Activated naive CD4-positive, alpha-beta T cell treated with anti-CD3 and anti-CD28 coated beads for 36 hours (primary cell): ENCODE results near the gene DEFB123. TPM values are rescaled to one million over a fixed set of nuclear protein-coding genes. Genes with fewer than 3 reads are reported as not detected.
A peak's percentile ranks its signal among the peaks of the same experiment; 100 is the strongest.
"Not testable (repeated sequence)": the region's sequence is repeated elsewhere in the genome, so short reads cannot be mapped to it uniquely, and the experiment has no call there.

Source experiments
- CTCF ChIA-PET: fragments of 350-600 bp; sonication (Branson Sonifier 250); formaldehyde crosslinking; loops from one replicate; lab custom pipeline; 2021; ENCODE audit warnings: antibody characterized with exemption; lab: Charles Lee
- DNase-seq: peaks from one replicate; pipeline ENCODE4 v3.0.0-alpha.2; 2020
- H3K27ac Mint-ChIP-seq: one replicate; pipeline ENCODE4 v1.8.0; 2021; ENCODE audit warnings: mild to moderate bottlenecking, mixed read lengths
- H3K27me3 Mint-ChIP-seq: one replicate; pipeline ENCODE4 v1.8.0; 2021; ENCODE audit warnings: low read depth, mixed read lengths
- H3K36me3 Mint-ChIP-seq: one replicate; pipeline ENCODE4 v1.8.0; 2021; ENCODE audit warnings: low read depth, mixed read lengths
- H3K4me1 Mint-ChIP-seq: one replicate; pipeline ENCODE4 v1.8.0; 2021; ENCODE audit warnings: low read depth, mixed read lengths
- H3K4me3 Mint-ChIP-seq: one replicate; pipeline ENCODE4 v1.8.0; 2021; ENCODE audit warnings: mild to moderate bottlenecking, moderate library complexity, mixed read lengths
- H3K9me3 Mint-ChIP-seq: one replicate; pipeline ENCODE4 v1.8.0; 2021; ENCODE audit warnings: mixed read lengths
- intact Hi-C: fragments of 100-400 bp; cut with micrococcal nuclease; formaldehyde crosslinking; loops from one replicate; pipeline ENCODE4 v1.15.1; 2023
- total RNA-seq, 2 experiments: library from RNA; stranded (reverse); gene quantifications; one replicate each; pipeline ENCODE4 v1.2.3, GENCODE V29; 2021

The DEFB123 gene
- total RNA-seq, 2 experiments from 2014 or later: not detected

- Mint-ChIP-seq H3K4me3 (no peak overlapping the region), H3K27ac (no peak overlapping the region), H3K36me3 (no peaks in the 10 kb centered on the region), H3K27me3 (peaks cover 7% of the 10 kb centered on the region), H3K4me1 (no peaks in the 10 kb centered on the region), H3K9me3 (peaks cover 2% of the 10 kb centered on the region)
- intact Hi-C loops: no loop called here
- no peak for DNase-seq
- CTCF ChIA-PET: interaction anchor here (1.0 kb wide), 1 partner anchor 11 kb away, joined by 3 read pairs; no protein-coding TSS in a partner anchor
Observed at GRCh38 chr20:31430568-31431115, 9.8 kb upstream of the DEFB123 start.

- intact Hi-C loops: no loop called here
- CTCF ChIA-PET: no interaction called here
- Mint-ChIP-seq H3K36me3 (no peaks in the 10 kb centered on the region), H3K27me3 (no peaks in the 10 kb centered on the region), H3K4me3 (no peak overlapping the region), H3K9me3 (no peaks in the 10 kb centered on the region), H3K4me1 (no peaks in the 10 kb centered on the region), H3K27ac (no peak overlapping the region)
- DNase-seq: no peak
Observed at GRCh38 chr20:31446084-31446819, 5.8 kb downstream of the DEFB123 start.

GRCh38 chr20:31449511-31450414 is 9.3 kb downstream of the DEFB123 start:
- Mint-ChIP-seq H3K36me3 (no peaks in the 10 kb centered on the region), H3K27ac (no peak overlapping the region), H3K9me3 (no peaks in the 10 kb centered on the region), H3K27me3 (peaks cover 4% of the 10 kb centered on the region), H3K4me1 (no peaks in the 10 kb centered on the region), H3K4me3 (no peak overlapping the region)
- intact Hi-C loops: no loop called here
- CTCF ChIA-PET: interaction anchor here (0.6 to 4.2 kb wide), 4 partner anchors 9 to 249 kb away, joined by 3 to 23 read pairs (median 3); partner anchors contain the start of gene DEFB123
- DNase-seq: no peak

- Mint-ChIP-seq H3K4me1 (no peaks in the 10 kb centered on the region), H3K4me3 (no peak overlapping the region), H3K27ac (no peak overlapping the region), H3K9me3 (no peaks in the 10 kb centered on the region), H3K36me3 (no peaks in the 10 kb centered on the region), H3K27me3 (peaks cover 7% of the 10 kb centered on the region)
- CTCF ChIA-PET: no interaction called here
- intact Hi-C loops: no loop called here
- no peak for DNase-seq
Observed at GRCh38 chr20:31452575-31452974, 12.1 kb downstream of the DEFB123 start.

- no peaks in the 10 kb centered on the region for H3K9me3 Mint-ChIP-seq
- CTCF ChIA-PET: interaction anchor here (0.6 to 0.7 kb wide), 2 partner anchors 10 to 21 kb away, joined by 3 to 4 read pairs; partner anchors contain the start of genes DEFB124 and REM1
- no peak overlapping the region for H3K27ac Mint-ChIP-seq
- no peaks in the 10 kb centered on the region for H3K36me3 Mint-ChIP-seq
- DNase-seq: no peak
- peaks cover 9% of the 10 kb centered on the region for H3K27me3 Mint-ChIP-seq
- intact Hi-C loops: no loop called here
- H3K4me3 Mint-ChIP-seq: no peak overlapping the region
- H3K4me1 Mint-ChIP-seq: no peaks in the 10 kb centered on the region
Observed at GRCh38 chr20:31454361-31454760, 13.9 kb downstream of the DEFB123 start.

GRCh38 chr20:31470946-31471345 is 30.5 kb downstream of the DEFB123 start:
- DNase-seq, intact Hi-C loops, H3K27ac Mint-ChIP-seq: not testable (repeated sequence)

GRCh38 chr20:31472395-31473330 is 32.2 kb downstream of the DEFB123 start:
- CTCF ChIA-PET: interaction anchor here (0.8 to 1.5 kb wide), 3 partner anchors 12 to 31 kb away, joined by 3 to 4 read pairs (median 4); no protein-coding TSS in a partner anchor
- intact Hi-C loops: no loop called here
- Mint-ChIP-seq H3K9me3 (peaks cover 2% of the 10 kb centered on the region), H3K4me3 (no peak overlapping the region), H3K27me3 (peaks cover 34% of the 10 kb centered on the region), H3K4me1 (peaks cover 10% of the 10 kb centered on the region), H3K27ac (no peak overlapping the region), H3K36me3 (no peaks in the 10 kb centered on the region)
- DNase-seq: no peak

More at GRCh38 chr20:31470946-31471345, 30.5 kb downstream of the DEFB123 start:
- H3K4me3 Mint-ChIP-seq, CTCF ChIA-PET, H3K9me3 Mint-ChIP-seq, H3K36me3 Mint-ChIP-seq: not testable (repeated sequence)
- peaks cover 10% of the 10 kb centered on the region for H3K4me1 Mint-ChIP-seq
- H3K27me3 Mint-ChIP-seq: peaks cover 23% of the 10 kb centered on the region

- CTCF ChIA-PET: interaction anchor here (0.8 to 1.8 kb wide), 5 partner anchors 9 to 30 kb away, joined by 3 to 7 read pairs (median 4); no protein-coding TSS in a partner anchor
- no peak for DNase-seq
- Mint-ChIP-seq H3K9me3 (peaks cover 2% of the 10 kb centered on the region), H3K27me3 (peaks cover 39% of the 10 kb centered on the region), H3K4me3 (no peak overlapping the region), H3K36me3 (no peaks in the 10 kb centered on the region), H3K27ac (no peak overlapping the region), H3K4me1 (peaks cover 10% of the 10 kb centered on the region)
- intact Hi-C loops: no loop called here
Observed at GRCh38 chr20:31473331-31474096, 33.1 kb downstream of the DEFB123 start.

GRCh38 chr20:31474097-31474436 is 33.6 kb downstream of the DEFB123 start:
- intact Hi-C loops: no loop called here
- H3K4me3 Mint-ChIP-seq: no peak overlapping the region
- H3K9me3 Mint-ChIP-seq: peaks cover 2% of the 10 kb centered on the region
- H3K4me1 Mint-ChIP-seq: peaks cover 10% of the 10 kb centered on the region
- no peak overlapping the region for H3K27ac Mint-ChIP-seq
- peak; percentile 8 for DNase-seq
- CTCF ChIA-PET: interaction anchor here (0.8 to 1.8 kb wide), 4 partner anchors 9 to 29 kb away, joined by 3 to 7 read pairs (median 4); no protein-coding TSS in a partner anchor
- no peaks in the 10 kb centered on the region for H3K36me3 Mint-ChIP-seq
- H3K27me3 Mint-ChIP-seq: peaks cover 39% of the 10 kb centered on the region

- H3K4me1 Mint-ChIP-seq: peaks cover 10% of the 10 kb centered on the region
- intact Hi-C loops: no loop called here
- no peaks in the 10 kb centered on the region for H3K36me3 Mint-ChIP-seq
- DNase-seq: no peak
- no peak within 1 kb of the TSS for H3K27ac Mint-ChIP-seq
- H3K9me3 Mint-ChIP-seq: peaks cover 2% of the 10 kb centered on the region
- no peak within 1 kb of the TSS for H3K4me3 Mint-ChIP-seq
- peaks cover 39% of the 10 kb centered on the region for H3K27me3 Mint-ChIP-seq
- CTCF ChIA-PET: interaction anchor here (0.5 to 1.8 kb wide), 5 partner anchors 14 to 28 kb away, joined by 3 to 9 read pairs (median 6); no protein-coding TSS in a partner anchor
Observed at GRCh38 chr20:31474758-31475427, 34.5 kb downstream of the DEFB123 start, which contains the start of the genes DEFB124 and REM1. Gene DEFB124 (minus strand): TSS chr20:31475127. CDS start chr20:31473013, 2,114 bp downstream. Gene REM1 (plus strand): TSS chr20:31475288. CDS start chr20:31476446, 1,158 bp downstream.
